Ramos (cell line): ENCODE measurements around the gene TMEM232.

ENCODE experiments used
- in situ Hi-C: fragments of 300-500 bp; cut with MboI; formaldehyde crosslinking; loops from one replicate; pipeline ENCODE4 v1.14.3; 2022; ENCODE audit warnings: low sequenced_read_pairs; ENCODE audit not compliant: unreplicated experiment

Gene TMEM232

DNA sequence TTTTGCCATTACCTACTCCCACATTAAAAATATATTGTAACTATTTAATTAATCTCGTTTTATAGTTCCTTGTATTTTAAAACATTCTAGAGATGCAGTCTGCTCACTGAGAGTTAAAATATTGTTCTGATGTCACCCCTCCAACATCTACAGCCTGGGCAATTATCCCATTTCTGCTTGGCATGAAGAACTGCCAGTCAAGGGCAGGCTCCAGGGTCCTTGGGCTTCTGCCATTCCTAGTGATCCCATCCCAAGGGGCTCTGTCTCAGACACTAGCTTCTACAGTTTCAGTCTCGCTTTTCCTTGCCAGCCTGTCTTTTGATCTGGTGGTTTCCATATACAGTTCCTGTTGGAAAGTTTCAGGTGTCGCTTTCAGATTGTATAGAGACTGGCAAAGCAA lies 287.2 kb downstream of the TMEM232 start:
- in situ Hi-C loops = no loop called here

DNA sequence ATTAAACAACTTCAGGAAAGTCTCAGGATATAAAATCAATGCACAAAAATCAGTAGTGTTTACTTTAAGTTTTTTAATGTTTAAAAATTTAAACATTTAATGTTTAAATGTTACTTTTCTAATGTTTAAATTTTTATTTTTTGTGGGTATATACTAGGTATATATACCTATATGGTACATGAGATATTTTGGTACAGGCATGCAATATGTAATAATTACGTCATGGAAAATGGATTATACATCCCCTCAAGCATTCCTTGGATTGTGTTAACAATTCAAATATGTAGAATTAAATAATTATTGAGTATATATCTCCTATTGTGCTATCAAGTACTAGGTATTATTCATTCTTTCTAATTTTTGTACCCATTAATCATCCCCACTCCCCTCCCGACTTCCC lies 291.3 kb downstream of the TMEM232 start:
- in situ Hi-C loops = no loop called here

DNA sequence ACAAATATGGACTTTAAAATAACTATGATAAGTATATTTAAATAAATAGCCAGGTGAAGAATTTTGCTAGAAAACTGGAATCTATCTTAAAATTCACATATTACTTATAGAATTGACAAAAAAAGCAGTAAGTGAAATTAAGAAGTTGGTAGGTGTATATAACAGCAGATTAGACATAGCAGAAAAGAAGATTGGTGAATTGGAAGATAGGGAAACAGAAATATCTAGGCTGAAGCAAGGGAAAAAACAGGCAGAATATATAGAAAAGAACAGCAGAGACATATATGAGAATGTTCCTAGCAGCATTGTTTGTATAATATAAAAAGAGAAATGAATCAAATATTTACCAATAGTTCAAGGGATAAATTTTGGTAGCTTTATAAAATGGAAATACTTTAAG lies 294.9 kb downstream of the TMEM232 start:
- in situ Hi-C loops = no loop called here

DNA sequence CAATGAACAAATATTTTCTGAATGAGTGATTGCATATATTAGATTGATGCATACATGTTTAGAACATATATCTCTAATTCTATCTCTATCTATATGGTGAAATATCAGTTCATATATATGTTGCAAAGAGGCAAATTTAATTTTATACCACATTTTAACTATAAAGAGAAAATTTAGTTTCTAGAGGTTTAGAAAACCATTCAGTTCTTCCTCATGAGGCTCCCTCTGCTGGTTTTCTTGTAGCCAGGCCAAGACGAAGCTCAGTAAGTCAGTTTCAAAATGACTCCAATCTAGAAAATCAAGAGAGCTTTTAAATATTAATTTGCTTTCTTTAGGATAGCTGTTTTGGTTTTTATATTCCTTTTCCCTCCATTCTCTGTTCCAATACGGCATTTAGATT lies 312.1 kb downstream of the TMEM232 start:
- in situ Hi-C loops = no loop called here

DNA sequence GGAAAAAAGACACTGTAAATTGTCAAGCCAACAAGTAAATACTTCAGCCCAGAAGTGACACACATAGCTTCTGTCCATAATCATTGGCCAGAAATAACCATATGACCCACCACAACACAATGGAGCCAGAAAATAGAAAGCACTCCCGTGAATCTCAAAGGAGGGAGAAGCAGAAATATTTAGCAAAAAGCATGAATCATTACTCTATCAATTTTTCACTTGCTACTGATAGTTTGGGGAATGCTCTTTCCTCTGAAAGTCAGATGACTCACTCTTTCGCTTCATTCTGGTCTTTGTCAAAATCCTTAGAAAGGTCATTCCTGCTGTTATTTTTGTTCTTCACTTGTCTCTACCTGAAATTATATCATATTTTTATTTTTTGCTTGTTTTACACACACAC lies 312.6 kb downstream of the TMEM232 start:
- in situ Hi-C loops = no loop called here

DNA sequence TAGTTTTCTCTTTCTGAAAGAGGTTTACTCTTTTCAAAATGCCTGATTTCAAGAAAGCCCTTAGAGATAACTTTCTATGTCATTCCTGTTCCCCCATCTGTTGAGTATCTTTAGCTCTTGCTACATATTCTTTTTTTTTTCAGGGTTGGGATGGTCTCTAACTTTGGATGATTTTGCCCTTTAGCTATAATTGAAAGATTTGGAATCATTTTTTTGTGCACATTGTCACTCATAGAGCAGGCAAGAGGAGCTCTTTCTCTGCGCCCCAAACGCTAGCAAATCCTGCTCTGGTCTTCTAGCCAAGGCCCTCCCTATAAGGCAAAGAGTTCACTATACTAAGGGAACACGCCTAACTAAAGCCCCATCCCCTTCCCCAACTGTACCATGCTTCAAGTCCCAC lies 316.9 kb downstream of the TMEM232 start:
- in situ Hi-C loops = no loop called here

DNA sequence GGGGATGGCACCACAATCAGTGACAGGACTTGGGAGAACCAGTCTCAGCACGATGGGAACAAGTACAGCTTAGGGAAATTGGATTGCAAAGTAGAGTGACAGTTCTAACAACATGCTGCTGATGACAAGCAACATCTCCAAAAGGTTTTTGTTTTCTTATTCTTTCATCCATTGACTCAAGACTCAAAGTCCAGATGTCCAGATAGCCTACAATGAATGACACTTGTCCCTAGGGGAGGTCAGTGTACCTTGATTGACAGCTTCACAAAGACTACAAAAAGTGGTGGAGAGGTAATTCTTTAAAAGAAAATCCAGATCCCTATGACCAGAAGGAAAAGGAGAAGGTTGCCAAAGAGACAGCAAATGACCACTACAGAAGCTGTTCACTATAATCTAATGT lies 323.9 kb downstream of the TMEM232 start:
- in situ Hi-C loops = no loop called here

DNA sequence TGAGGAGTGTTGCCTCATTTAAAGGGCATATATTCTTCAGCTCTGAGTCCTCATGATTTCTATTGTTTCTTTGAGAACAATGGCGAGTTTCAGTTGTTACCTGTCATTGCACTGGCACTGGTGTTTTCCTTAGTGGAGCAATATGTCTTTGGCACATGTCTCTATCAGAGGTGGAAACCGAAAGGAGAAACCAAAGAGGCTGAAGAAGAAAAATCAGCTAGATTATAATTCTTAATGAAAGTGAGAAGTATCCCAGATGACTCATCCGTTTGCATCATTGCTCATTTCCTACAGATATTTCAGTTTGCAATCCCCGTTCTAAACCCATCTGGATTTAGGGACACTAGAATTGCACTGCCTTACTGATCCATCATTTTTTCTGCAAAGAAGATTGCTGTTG lies 324.6 kb downstream of the TMEM232 start:
- in situ Hi-C loops = no loop called here

DNA sequence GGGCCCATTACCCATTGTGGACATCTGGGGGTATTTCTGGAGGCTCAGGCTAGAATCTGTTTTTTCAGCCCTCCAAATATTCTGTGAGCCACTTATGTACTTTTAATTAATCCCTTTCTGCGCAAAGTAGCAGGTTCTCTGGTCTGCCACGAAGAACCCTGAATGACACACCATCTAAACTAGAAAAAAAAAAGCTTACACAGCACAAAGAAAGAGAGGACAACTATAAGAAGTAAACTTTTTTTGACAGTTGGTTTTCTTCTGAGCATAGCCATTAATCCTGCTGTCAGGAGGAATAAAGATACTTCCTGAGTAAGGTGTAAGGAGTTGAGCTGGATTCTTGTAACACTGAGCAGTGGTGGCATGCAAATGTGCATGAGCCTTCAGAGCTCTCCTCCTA lies 327.5 kb downstream of the TMEM232 start:
- in situ Hi-C loops = no loop called here

DNA sequence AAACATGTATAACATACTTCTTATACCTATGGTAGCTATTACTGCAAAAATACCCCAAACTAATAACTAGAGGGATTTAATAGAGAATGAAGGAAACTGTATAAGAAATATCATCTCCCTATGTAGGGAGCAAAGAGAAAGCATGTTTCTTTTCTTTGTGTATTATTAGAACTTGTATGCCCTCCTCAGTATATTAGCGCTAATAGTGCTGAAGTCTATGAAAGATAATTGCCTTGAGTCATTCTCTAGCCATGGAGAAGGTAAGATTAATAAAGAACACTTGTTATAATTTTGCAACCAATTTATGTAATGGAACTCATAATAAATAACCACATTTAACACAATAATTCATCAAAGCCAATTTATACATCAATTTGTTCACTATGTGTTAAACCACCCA lies 329.2 kb downstream of the TMEM232 start:
- in situ Hi-C loops = no loop called here

DNA sequence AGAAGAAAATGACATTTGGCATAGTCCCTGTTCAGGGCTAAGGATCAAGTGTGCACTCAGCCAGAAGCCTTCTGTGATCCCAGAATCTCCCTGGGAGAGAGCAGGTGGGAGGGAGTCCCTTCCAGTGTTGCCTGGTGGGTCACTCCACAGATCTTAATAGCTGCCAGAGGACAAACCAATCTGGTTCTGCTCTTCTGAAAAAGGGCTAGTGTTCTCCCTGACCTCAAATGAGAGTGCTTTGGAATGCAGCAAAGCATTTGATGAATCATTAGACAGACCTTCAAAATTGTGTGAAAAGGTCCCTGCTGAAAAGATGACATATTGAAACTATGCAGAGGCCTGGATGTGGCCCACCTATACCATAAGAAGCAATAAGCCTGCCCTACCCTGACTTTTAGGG lies 339.7 kb downstream of the TMEM232 start:
- in situ Hi-C loops = no loop called here

DNA sequence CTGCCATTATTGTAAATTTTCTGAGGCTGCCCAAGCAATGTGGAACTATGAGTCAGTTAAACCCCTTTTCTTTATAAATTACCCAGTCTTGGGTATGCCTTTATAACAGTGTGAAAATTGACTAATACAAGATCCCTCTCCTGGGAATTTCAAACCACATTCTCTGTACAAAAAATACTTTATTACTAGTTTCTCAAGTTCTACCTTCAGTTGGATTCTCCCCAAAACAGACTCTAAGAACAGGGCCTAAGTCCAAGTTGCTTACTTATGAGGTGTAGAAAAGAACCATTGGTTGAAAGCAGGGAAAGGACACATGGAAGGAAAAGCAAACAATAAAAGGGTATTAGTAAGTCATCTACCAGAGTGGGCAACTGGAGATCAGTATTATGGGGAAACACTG lies 343.2 kb downstream of the TMEM232 start:
- in situ Hi-C loops = no loop called here

DNA sequence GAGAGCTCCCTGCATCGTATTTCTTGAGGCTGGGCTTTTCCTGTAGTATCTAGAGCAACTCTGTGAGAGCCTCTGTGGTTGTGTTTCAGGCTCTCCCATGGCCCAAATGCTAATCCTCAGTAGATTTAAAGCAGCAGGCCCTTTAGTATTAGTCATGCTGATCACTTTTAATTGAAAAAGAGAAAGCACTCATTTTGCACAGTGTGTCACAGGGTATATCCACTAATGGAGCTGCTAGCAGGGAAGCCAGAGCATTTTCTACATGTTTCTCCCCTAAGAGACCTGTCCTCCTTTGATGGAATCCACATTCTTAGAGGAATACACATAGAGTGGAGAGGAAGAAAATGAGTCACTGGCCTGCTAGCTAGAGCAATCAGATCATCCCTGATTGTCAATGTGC lies 348.5 kb downstream of the TMEM232 start:
- in situ Hi-C loops = no loop called here

DNA sequence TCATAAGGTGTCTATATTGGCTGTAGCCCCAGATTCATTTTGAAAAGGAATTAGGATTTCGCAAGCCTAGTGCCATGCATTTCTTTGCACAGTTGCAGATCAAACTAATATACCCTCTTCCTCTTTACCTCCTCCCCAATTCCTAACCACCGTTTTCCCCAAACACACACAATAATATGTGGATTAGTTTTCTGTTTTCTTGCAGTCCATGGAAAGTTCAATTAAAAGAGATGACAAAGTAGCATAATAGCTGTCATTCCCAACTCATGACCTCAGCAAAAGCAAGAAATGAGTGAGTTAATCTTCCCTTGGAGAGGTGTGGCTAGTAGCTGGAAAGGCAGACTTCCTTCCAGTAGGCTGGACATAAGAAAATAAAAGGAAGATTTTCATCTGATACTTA lies 349.1 kb downstream of the TMEM232 start:
- in situ Hi-C loops = no loop called here

DNA sequence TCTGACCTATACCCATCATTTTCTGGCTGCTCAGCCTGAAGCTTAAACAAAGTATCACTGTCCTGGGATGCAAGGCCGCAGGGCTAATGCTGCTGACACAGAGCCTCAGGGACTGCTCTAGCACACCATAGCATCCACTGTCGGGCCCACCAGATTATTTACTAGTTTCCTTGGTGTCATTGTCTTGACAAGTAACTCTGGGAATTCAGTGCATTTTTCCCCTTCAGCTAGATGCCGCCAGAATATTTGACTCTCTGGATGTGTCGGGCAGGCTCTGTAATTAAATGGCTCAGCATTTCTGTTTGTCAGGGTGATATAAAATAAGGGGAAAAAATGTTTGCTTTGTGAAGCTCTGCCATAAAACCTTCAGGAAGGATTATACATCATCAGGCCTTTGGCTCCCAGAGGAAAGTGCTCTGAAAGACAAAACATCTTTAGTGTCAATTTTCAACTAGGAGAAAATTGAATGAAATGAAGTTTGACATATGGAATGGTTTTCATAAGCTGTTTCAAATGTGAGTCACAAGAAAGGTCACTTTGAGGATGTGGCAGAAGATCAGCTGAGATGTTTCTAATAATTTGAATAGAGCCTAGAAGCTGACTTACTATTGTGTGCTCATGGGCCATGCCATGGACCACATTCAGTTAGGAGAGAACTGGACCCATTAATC lies 350.1 kb downstream of the TMEM232 start:
- in situ Hi-C loops = no loop called here

DNA sequence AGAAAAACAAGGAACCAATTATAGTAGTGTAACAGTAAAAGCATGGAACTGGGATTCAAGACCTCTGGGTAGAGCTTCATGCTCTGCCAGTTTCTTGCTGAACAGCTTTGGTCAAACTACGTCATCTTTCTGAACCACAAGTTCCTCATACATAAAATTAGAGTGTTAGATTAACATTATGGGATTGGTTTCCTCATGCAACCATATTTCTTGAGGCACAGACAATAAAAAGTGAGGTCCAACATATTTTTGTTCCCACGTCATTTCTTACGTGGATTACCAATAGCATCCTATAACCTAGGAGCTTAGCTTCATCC lies 354.8 kb downstream of the TMEM232 start:
- in situ Hi-C loops = no loop called here

DNA sequence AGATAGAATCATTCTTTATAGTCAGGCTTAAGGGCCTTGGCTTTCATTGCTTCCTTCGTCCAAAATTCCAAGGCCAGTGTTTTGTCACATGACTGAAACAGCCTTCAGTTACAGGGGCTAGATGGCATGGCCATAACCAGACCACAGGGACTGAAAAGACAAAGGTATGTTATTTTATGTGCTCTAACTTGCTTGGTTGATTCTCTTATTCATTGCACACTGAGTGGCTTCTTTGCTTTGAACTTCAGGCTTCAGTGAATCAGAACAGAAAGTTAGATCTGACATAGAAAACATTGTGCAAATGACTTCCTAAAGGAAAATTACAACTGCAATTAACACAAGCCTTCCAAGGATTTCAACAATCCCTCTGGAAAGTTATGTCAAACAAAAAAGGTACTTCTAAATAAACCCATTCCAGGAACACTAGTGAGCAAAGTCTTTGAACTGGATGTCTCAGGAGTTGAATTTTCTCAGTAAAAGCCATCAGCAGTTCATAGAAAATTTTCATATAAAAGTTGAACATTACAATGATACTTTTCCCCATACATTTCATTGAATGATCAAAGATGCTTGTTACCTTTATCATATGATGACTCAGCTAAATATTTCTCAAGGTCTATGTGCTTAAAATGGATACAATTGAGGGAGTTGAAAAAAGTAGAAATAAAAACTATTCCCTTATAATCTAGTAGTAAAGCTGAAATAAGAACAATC lies 355.3 kb downstream of the TMEM232 start:
- in situ Hi-C loops = no loop called here
